SIG-M5 treated with dmso at 0.1 percent for 504 hours (cell line): ENCODE measurements around the gene HOOK2.

Experiments
- DNase-seq: peaks from one replicate; lab custom pipeline; 2025; ENCODE audit not compliant: unreplicated experiment; lab: John Stamatoyannopoulos, UW

HOOK2 gene

DNA sequence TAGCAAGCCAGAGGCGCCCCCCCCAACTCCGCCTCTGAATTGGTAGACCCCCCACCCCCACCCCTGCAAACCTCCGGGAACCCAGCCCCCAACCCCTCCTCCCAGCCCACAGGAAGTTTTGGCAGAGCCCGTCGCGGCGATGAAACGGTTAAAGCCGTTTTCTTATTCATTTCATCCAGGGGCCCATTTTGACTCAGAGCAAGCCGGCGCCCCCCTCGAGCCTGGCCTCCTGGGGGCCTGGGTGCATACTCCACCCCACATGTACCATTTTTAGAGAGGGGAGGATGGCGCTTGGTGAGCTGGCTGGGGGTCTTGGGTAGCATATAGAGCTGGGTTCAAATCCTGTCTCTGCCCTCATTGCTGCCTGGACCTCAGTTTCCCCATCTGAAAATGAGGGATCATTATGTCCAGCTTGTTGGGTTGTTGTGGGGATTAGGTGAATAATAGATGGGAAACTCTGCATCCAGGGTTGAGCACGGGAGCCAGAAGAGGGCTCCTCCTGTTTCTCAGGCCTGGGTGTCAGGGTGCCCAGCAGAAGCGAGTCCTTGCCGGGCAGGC, 8.0 kb upstream of the HOOK2 start:
- DNase-seq: peak; percentile 26

DNA sequence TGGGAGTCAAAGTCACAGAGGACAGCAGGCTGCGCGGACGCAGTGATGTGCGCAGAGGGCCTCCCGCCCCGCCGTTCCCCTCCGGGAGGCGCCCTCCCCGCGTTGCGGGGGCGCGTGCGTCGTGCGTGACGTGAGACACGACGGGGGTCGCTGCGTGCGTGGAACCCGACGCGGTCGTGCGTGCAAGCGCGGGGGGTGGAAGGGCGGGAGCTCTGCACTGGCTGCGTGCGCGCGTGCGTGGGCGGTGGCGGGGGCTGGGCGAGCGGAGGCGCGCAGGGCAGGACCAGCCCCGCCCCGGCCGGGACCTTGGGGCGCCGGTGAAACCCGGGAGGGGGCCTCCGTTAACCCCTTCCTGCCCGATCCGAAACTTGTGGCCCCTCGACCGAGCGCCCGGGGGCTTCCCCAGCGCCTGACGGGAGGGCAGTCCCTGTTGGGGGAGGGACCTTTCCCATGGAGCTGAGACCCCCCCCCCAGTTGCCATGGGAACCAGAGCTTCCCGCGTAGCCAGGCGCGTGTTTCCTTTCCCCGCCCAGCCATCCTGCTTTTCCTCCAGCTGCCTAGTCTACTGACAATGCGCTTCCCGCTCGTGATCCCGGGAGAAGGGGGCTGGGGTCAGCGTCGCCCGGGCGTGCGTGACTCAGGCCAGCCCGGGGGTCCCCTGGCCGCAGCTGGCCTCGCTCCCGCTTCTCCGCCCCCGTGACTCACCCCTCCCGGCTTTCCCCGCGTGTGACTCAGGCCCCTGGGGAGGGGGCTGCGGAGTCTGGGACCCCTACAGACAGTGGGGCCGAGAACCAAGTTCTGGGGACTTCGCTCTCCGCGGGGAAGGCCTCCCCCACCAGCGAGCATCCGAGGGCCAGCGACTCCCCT, 7.3 kb upstream of the HOOK2 start:
- DNase-seq: peak; percentile 62

DNA sequence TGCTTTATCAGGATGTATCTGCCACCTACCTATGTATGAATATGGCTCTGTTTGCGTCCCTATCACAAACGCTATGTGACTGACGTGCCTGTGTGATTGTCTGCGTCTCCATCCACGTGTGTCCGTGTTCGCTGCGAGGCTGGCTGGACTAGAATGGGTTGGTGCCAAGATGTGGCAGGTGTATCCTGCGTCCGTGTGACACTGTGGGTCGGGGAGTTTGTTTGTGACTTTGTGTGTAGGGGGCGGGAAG, 6.7 kb upstream of the HOOK2 start:
- no peak for DNase-seq

DNA sequence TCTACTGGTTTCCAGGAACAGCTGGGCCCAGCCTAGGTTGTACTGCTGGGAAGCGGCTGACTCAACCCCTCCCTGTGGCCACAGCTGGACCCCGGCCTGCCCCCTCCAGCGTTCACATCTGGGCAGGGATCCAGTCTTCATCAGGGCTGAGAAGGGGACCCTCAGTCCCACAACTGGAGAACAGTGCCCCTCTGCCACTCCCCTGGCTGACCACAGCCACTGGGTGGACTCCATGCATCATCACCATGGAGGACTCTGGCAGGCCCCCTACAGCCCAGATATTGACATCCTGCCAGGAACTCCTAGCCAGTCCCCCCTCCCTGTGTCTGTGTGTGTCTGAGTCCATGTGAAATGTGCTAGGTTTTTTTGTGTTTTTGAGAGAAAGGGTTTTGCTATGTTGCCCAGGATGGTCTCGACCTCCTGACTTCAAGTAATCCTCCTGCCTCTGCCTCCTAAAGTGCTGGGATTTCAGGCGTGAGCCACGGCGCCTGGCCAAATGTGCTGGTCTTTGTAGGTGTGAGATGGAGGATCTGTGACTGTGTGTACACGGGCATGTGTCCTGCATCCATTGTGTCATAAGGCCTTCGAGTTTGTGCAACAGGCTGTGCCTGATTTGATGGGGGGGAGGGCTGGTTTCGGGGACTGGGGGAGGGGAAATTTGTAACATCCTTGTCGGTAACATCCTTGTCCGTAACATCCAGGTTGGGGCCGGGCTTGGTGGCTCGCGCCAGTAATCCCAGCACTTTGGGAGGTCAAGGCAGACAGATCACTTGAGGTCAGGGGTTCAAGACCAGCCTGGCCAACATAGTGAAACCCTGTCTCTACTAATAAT, 4.0 kb upstream of the HOOK2 start:
- no peak for DNase-seq

DNA sequence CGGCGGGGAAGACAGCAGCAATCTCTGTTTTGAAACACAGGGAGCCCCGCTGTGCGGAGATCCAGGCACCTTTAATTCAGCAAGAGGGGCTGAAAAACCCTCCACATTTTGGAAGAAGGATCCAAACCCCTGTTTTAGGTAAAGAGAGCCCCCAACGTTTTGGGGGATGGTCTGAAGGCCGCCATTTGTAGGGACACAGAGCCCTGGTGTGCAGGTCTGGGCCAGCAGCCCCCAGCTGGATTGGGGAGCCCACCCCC, 3.5 kb upstream of the HOOK2 start:
- DNase-seq: no peak

DNA sequence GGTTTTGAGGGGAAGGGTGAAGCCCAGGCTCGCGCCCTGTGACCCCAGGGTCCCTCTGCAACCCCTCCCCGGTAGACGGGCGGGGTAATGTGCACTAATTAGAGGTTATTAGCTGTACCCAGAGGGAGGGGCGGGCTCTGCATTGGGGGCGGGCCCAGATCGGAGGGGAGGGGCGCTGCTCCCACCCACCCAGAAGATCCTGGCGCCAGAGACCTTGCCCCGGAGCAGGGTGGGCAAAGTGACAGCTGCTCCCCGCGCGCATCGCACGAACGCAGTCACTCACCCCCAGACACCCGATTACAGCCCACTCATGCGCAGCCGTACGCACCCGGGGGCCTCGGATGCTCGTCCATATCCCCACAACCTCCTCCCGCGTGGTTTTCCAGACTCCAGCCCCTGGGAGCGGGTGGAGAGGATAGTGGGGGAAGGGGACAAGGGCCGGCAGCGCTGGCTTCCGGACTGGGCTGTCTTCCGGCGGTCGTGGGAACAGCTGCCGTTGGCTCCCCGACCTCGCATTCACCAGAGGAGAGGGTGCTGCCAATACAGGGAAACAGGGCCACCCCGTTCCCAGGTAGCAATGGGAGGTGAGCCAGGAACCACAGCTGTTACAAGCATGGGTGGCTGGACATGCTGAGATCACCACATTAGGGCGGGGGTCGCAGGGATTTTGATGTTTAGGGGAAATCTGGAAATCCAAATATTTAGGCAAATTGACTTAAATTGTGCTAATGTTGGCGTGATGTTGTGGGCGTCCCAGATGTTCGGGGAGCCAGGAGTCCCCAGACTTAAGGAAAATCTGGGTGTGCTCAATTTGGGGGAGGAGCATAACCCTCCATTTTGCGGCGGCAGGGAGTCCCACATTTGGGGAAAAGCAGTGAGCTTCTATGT, 2.9 kb upstream of the HOOK2 start:
- peak; percentile 35 for DNase-seq

DNA sequence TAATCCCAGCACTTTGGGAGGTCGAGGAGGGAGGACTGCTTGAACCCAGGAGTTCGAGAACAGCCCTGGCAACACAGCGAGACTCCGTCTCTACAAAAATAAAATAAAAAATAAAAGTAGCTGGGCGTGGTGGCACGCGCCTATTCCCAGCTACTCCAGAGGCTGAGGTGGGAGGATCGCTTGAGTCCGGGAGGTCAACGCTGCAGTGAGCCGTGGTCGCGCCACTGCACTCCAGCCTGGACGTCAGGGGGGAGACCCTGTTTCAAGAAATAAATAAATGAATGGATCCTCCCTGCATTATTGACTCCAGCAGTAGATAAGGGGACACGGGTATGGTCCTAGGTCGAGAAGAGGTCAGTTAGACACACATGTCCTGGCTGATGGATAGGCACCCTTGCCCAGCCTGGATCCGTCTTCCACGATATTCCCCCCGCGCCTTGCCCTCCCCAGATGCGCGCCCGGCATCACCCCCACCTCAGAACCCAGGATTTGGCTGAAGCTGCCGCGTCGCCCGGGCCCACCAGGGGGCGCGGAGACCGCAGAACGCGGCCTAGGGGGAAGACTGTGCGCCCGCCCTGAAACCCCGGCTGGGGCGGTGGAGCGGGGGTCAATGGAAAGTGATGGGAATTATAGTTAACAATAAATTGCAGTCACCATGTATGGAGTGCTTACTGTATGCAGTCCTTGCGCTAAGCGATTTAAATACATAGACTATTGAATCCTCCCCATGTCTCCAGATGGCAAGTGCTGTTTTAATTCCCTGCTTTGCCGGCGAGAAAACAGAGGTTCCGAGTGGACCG, 2.1 kb upstream of the HOOK2 start:
- DNase-seq: peak; percentile 71

DNA sequence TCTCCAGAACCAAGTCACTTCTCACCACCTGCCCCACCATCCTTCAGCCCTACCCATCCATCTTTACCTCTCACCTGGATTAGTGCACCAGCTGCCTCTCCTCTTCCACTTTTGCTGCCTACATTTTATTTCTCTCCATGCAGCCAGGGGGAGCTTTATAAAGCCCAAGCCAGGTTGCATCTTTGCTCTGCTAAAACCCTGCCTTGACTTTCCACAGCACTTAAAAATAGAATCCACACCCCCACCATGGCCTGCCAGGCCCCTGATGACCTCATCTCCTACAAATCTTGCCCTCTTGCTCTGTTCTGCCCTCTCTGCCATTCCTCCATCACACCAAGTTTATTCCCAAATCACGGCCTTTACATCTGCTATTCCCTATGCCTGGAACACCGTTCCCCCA, 1.8 kb downstream of the HOOK2 start:
- DNase-seq: peak; percentile 14

DNA sequence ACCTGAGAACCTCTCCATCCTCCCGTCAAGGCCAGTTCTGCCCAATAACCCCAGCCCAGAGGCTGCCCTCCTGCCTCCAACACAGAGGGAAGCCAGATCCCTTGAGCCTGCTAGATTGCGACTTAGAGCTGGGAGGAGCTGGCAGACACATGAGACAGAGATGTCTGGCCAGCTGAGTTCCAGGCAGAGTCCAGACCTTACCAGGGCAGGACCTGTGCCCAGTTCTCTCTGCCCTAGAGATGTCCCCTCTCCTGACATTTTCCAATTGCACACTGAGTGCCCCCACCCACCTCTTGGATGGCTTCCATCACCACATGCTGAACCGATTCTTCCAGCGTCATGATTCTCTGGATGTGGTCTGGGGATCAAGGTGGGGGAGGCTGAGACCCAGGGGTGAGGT, 3.0 kb downstream of the HOOK2 start:
- DNase-seq: no peak

DNA sequence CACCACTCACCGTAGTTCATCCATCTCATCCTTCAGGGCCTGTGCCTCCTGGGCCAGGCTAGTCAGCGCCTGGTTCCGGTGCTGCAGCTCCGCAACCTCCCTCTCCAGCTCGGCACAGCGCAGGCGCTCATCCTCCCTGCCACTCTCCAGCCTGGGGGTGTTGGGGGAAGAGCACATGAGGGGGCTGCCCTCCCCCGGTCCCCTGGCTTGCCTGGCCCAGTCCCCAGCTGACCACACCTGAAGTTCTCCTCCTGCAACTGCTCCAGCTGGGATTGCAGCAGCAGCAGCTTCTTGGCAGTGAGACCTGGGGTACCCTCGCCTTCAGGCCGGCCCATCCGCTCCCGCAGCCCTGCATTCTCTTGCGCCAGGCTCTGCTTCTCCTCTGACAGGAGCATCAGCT, 4.4 kb downstream of the HOOK2 start:
- DNase-seq: no peak

DNA sequence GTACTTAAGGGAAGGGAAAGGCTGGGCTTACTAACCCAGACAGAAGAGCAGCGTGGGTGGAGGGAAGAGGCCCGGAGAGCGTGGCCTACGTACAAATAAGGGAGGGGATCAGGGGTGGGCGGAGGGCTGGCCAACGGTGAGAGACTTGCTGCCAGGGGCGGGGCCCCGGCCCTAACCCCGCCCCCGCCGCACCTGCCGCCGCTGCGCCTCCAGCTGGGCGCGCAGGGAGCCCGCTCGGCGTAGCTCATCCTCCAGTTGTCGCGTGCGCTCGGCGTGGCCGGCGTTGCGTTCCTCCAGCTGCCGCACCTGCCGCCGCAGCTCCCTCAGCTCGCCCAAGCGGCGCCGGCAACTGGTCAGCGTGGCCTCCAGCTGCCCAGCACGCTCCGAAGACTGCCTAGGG, 5.7 kb downstream of the HOOK2 start:
- DNase-seq: no peak

DNA sequence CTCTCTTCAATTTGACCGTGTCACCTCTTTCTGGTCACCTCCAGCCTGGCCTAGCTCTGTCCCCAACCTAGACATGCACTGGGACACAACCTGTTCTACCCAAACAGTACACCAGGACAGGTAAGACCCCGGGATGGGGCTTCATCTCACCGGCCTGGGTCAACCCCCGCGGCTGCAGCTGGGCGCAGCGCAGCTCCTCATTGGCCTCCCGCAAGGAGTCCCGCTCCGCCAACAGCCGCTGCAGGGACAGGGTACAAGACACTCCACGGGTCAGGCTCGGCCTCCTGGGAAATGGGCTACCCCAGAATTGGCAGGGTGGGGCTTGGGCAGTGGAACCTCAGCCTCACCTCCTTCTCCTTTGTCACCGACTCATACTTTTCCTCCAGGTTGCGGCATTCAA, 7.7 kb downstream of the HOOK2 start:
- DNase-seq: no peak

DNA sequence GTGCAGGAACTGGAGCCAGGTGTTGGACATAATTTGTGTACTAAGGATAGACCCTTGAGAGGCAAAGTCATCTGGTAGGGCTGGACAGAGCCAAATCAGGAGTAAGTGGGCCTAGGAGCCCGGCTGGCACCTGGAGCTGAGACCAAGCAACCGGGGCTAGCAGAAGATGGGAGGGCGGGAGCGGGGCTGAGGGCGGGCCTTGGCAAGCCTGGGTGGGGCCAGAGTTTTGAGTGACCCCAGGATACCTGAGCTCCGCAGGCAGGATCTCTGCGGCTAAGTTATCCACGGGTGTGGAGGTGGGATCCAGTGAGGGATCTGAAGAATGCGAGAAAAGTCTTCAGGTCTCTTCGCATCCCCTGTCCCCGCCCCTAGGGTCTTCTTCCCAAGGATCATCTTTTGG, 8.2 kb downstream of the HOOK2 start:
- no peak for DNase-seq

DNA sequence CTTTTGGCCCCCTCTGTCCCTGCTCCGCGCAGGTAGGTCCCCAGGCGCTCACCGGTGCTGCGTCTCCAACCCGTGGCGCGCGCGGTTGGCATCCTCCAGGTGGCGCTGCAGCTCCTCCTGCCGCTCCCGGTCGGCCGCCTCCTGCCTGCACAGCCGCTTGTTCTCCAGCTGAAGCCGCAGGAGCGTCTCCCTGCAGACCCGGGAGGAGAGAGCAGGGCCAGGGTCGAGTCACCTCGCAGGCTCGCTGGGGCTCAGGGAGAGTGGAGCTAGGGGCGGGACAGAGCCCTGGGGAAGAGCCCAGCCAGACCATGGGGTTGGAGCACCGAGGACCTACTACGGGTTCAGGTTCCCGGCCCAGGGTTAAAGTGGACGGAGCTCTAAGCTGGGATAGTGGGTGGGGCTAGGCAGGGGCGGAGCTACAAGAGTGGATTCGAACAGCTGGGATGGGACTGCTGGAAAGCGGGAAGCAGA, 9.3 kb downstream of the HOOK2 start:
- DNase-seq: peak; percentile 28

DNA sequence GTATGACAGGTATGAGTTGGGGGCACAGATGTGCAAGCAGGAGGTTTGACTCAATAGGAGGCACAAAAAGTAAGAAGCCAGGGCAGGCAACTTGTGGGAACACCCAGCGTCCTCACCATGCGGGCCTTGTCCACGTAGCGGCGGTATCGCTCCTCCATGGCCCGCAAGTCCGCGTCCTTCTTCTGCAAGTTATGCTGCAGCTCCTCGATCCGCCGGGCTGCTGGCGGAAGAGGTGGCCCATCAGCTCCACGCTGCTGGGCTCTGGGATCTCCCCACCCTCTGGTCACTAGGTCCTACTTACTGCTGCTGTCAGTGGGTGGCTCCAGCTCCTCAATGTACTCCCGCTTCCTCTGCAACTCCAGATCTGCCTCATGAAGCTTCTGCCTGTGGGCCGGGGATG, 10.7 kb downstream of the HOOK2 start:
- DNase-seq: no peak

DNA sequence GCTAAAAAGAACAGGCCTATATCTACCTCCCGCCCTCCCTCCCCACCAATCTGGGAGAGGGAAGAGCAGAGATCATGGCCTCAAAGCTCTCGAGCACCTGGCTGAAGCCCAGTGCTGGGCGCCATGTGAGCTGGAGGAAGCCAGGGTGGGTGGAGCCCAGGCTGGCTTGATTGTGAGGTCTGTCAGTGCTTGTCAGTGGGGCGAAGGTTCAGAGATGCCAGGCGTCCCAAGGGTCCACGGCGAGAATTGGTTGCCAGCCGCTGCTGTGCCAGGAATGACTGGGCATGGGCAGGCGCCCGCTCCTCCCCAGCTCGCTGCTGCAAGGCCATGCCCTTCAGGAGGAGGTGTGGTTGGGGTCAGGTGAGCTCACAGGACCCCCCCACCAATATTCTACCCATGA, 12.3 kb downstream of the HOOK2 start:
- no peak for DNase-seq

DNA sequence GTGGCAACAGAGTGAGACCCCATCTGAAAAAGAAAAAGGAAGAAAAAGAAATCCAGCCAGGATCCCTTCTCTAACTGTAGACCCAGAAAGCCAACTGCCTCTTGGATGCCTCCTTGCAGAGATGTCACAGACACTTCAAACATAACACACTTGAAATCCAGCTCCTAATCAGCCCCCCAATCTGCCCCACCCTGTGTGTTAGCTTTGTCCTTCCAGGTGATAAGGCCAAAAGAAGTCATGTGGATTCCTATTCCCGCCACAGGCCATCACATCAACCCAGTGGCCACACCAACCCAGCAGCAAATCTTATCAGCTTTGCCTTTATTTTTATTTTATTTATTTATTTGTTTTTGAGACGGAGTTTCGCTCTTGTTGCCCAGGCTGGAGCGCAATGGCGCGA, 15.7 kb downstream of the HOOK2 start:
- no peak for DNase-seq

DNA sequence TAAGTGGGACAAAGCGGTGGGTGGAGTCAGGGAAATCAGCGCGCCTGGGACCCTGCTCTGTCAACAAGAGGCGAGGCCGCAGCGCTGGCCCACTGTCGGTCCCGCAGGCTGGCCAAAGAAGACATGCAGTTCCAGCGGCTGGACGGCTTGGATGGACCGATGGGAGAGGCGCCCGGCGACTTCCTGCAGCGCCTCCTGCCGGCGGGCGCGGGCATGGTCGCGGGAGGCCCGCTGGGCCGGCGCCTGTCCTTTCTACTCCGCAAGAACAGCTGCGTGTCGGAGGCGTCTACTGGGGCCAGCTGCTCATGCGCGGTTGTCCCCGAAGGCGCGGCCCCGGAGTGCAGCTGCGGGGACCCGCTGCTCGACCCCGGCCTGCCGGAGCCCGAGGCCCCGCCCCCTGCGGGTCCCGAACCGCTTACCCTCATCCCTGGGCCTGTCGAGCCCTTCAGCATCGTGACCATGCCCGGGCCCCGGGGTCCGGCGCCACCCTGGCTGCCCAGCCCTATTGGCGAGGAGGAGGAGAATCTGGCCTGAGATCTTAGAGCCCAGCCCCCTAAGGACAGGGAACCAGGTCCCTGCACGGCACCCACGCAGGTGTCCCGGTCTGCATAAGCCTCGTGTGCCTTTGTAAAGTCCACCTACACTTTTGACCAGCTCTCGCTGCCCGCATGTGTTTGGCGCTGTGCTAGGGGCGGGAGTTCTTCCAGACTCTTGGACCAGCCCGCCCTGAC, 17.6 kb downstream of the HOOK2 start:
- DNase-seq: peak; percentile 7

DNA sequence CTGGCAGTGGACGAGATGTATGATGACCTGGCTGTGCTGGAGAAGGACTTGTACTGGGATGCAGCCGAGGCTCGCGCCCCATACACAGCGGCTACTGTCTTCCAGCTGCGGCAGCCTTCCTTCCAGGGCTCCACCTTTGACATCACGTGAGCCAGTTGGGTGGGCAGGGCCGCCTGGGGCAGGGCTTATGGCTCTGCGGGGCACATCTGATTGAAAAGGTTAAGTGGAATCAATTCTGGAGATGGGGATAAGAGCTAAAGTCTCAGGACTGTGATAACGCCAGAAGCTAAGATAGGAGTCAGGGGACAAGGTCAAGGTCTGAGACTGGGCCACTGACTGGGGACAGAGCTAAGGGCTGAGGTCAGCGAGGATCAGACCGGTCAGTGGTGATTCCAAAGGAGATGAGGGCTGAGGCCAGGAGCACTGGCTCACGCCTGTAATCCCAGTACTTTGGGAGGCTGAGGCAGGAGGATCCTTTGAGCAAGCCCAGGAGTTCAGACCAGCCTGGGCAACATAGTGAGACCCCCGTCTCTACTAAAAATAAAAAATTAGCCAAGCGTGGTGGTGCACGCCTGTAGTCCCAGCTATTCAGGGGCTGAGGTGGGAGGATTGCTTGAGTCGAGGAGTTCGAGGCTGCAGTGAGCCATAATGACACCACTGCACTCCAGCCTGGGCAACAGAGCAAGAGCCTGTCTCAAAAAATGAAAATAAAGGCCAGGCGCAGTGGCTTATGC, 19.0 kb downstream of the HOOK2 start:
- DNase-seq: no peak
